Stimulated activated CD8-positive, alpha-beta memory T cell treated with anti-CD3 and anti-CD28 coated beads, Interleukin-12 subunit alpha, Interleukin-12 subunit beta, amount 100 ng/mL, for 1 hour (primary cell): ENCODE results near the gene FBXO38.

Experiments used
- DNase-seq: peaks from one replicate; pipeline ENCODE4 v3.0.0-alpha.2; 2020; ENCODE audit warnings: low read depth

FBXO38 gene

GRCh38 chr5:148383564-148384379, at the start of gene FBXO38:
Gene FBXO38 (plus strand): TSS chr5:148383958. CDS start chr5:148394777, 10,819 bp downstream.
- peak; percentile 96 for DNase-seq

GRCh38 chr5:148335259-148335658, 48.5 kb upstream of the FBXO38 start, which contains the start of gene SPINK9:
Gene SPINK9 (plus strand): TSS chr5:148335559. CDS start chr5:148335614, 55 bp downstream.
- no peak for DNase-seq

GRCh38 chr5:148336704-148337435, 46.9 kb upstream of the FBXO38 start:
- DNase-seq: no peak

DNA sequence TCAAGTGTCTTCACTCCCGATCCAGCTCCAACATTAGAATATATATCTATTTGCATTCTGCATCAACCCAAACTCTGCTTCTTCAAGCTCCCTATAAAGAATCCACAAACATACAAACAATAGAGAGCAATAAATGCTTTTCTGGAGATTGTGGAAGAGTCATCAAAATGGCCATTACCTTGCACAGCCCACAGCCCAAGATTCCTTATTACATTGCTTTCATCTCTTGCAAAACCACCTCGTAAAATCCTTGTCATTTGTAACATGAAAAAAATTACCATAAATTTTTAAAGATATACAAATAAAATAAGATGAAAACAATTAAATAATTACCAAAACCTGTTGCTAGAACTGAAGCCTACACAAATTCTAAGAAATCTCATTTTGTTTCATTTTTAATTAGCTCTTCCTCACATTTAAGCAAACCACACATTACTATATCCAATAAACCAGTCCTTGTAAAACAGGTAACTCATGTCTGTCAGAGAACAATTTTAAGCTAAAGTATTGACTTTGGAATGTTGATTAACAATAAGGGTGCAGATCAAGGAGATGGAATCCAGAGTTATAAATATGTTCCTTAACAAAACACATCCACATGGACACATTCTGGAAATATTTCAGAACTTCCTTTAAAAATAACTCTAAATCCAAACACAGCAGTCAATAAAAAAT, 41.2 kb upstream of the FBXO38 start:
- no peak for DNase-seq

DNA sequence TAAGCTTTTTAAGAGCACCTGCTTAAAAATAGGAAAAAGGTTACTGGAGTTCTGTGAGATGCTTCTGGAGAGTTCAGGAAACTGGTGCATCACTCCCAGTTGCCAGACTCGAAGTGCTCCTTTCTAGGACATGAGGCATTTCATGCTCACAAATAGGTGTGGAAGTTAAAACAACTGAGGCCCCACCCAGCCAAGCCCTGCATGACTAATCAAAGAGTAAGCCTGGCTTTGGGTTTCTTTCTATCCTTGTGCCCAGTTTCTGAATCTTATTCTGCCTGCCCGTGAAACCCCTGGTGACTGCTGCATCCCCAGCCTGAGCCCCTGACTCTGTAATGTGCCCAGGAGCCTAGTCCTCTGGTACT, 40.7 kb upstream of the FBXO38 start:
- DNase-seq: no peak

DNA sequence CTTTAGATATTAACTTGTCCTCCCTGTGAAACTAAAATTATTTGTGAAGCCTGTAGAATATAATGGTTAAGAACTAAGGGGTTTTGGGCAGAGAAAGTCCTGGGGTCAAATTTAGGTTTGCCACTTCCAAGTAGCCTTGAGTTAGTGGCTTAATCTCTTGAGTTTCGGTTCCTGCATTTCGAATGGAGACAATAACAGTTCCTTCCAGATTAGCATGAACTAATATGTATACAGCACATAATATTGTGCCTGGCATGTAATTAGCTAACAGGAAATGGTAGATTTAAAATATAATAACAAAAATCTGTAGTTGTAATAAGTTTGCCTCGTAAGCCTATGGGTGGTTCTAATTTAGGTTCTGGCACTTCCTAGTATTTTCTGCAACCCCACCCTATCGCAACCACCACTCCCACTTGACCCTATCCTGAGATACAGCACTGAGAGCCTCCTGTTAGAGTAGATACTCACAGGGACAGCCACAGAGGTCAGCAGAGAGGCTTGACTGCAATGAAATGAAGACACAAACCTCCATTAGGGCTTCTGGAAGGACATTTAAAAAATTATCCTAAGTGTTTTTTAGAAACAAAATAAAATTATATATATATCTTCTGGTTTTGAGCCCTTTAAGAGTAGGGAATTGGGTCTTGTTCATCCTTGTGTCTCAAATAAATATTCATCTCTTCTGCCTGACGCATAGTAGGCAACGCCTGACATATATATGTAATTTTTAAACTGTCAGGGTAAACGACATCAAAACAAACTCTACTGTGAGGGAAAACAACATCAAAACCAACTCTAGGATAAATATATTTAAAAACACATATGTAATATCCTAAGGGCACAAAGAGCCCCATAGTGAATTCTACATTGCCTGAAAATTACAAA, 39.9 kb upstream of the FBXO38 start:
- DNase-seq: no peak

DNA sequence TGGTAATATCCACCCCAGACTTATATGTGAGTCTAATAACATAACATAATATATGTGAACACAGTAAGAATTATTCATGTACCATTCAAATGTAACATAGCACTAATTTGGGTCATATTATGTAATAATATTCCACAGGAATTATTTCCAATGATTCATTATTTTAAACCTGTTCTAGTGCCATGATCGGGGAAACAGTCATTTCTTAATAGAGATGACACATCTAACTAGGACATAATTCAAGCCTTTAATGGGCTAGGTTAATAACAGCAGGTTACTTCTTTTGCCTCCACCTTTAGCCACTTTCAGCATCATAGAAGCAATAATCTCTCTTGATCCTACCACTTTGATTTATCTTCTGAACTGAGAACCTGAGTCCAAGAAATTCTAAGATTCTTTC, 36.1 kb upstream of the FBXO38 start:
- no peak for DNase-seq

GRCh38 chr5:148352696-148353095, 31.1 kb upstream of the FBXO38 start:
- no peak for DNase-seq

DNA sequence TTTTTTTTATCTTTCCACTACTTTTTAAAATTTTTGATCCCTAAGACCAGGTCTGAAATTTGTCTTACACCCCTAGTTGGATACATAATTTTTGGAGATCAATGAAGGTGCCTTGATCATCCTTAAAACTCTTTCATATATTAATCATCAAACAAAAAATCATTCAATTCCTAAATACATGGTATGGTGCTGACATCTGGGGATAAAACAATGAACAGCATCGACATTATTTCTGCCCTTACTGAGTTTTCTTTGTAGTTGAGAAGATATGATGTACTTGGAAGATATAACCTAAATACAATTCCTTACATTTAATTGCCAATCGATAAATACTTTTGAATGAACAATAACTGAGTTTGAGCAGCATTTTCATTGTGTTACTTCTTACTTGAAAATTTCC, 30.1 kb upstream of the FBXO38 start:
- DNase-seq: no peak

- no peak for DNase-seq
Observed at GRCh38 chr5:148364343-148364742, 19.4 kb upstream of the FBXO38 start.

DNA sequence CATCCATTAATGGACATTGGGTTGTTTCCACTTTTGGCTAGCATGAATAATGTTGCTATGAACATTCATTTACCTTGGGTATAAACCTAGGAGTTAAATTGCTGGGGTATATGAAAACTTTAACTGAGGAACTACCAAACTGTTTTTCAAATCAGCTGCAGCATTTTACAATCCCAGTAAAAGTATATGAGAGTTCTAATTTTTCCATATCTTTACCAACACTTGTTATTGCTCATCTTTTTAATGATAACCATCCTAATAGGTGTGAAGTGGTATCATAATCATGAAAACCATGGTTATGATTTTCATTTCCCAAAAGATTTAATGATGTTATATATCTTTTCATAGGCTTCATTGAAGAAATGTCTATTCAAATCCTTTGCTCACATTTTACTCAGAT, 15.5 kb upstream of the FBXO38 start:
- no peak for DNase-seq

DNA sequence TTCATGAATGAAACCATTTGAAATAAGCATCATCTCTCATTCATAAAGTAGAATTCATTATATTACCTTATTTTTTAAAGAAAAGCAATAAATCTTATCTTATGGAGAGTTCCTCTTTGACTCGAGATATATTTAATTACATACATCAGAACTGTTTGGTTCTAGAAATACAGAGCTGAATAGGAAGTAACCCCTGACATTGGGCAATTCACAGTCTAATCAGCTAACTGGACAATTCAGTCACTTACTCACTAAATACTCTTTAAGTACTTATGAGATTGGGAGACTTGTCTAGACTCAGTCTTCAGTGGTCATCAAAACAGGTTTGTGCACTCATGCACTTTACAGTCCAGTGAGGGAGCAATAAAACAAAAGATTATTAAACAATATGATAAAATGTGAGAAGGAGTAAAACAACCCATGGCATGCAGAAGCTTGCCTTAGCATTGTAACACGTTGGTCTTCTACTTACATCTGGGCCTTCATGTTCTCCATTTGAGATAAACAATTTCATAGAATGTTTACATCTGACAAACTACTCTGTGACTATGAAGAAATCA, 11.5 kb upstream of the FBXO38 start:
- DNase-seq: no peak

DNA sequence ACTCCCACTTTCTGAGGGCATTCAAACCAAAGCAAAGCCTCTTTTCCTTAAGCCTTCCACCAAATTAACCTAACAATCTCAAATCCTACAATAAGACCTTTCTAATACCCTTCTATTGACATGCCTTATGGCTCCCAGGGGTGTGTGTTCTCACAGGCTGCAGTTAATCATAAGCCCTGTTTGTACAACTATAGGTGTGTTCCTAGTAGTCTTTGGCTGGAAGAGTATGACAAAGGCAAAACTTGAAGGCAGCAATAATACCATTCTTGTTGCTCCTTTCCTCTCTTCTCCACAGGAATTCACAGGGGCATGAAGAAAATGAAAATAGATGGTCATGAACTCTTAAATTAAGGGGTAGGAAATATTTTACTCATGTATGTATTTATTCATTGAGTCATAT, 10.9 kb upstream of the FBXO38 start:
- DNase-seq: no peak

DNA sequence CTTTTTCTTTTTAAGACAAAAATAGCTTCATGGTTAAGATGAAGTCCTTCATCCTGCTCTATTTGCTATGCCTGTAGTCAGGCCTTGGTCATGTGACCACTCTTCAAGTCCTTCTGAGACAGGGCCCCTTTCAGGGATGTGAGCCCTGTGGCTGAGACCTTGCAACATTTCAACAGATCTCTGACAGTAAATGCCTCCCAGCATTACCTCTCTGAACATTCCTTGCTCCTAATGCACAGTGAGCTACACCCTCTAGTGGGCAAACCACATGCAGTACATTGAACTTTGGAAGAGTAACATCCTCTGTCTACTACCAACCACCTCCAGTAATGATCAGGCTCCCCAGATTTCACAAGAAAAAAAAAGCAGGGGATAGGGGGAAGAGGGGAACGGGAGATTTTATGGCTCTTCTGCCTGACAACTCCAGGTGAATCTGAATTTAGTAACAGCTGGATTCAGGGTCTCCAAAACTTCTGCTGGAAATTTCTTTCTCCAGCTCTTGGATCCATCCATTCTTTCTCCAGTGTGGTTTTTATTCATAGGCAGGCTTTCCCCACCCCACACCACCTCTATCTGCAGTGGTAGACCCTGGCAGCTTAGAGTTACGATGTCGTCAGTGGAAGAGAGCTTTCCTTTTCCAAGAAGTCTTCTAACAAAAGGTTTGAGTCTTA, 8.9 kb upstream of the FBXO38 start:
- no peak for DNase-seq

- no peak for DNase-seq
Observed at GRCh38 chr5:148376198-148376597, 7.6 kb upstream of the FBXO38 start.

GRCh38 chr5:148378670-148379069, 5.1 kb upstream of the FBXO38 start:
- no peak for DNase-seq

DNA sequence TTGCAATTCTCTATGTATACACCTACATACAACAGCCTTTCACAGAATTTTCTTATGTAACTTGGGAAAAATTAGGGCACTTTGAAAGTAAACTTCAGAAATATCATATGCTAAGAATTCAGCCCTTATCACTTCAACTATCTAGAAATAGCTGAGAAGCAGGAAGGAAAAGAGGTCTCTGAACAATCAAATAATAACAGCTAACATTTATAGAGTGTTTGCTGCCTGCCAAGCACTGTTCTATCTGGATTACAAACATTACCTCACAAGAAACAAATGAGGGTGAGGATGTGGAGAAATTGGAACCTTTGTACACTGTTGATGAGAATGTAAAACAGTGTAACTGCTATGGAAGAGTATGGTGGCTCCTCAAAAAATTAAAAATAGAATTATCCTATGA, 4.4 kb upstream of the FBXO38 start:
- DNase-seq: no peak

DNA sequence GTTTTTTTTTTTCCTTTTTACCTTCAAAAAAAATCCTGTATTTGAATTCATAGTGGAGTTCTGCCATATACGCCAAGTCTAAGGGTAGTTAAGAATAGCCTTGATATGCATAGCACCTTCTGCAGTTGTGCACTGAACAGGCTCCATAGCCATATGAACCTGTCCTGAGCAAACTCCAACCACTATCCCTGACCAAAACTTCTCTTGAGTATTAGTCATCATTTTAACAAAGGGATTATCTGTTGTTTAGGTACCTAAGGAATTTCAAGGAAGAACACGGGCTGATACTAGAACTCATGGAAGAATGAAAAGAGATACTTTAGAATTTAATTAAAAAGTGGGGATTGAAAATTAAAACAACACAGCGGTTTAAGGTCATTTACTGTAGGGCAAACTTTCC, 1.9 kb upstream of the FBXO38 start:
- no peak for DNase-seq

- no peak for DNase-seq
Observed at GRCh38 chr5:148382961-148383360, 797 bp upstream of the FBXO38 start.

- no peak for DNase-seq
Observed at GRCh38 chr5:148384380-148384737, 601 bp downstream of the FBXO38 start.

GRCh38 chr5:148385094-148385493, 1.3 kb downstream of the FBXO38 start:
- no peak for DNase-seq
